ELR (cell line): ENCODE results near the gene UPK1A.
"Not testable (repeated sequence)": the region's sequence is repeated elsewhere in the genome, so short reads cannot be mapped to it uniquely, and the experiment has no call there.

Source experiments
- DNase-seq: peaks from one replicate; pipeline ENCODE4 v3.0.0-alpha.2; 2015; ENCODE audit warnings: low read depth

Gene UPK1A

GRCh38 chr19:35718345-35719041 lies 52.2 kb downstream of the UPK1A start:
- peak; percentile 47 for DNase-seq

- no peak for DNase-seq
These were observed 53.3 kb downstream of the UPK1A start for GRCh38 chr19:35719402-35720162.

GRCh38 chr19:35720163-35720524 lies 53.8 kb downstream of the UPK1A start:
- no peak for DNase-seq

- no peak for DNase-seq
These were observed 54.3 kb downstream of the UPK1A start for GRCh38 chr19:35720648-35721047.

- DNase-seq, result no peak
These were observed 55.1 kb downstream of the UPK1A start for GRCh38 chr19:35721374-35721773.

GRCh38 chr19:35722461-35722860 lies 56.1 kb downstream of the UPK1A start:
- DNase-seq, result no peak

GRCh38 chr19:35722897-35723296 lies 56.6 kb downstream of the UPK1A start:
- DNase-seq, result no peak

- no peak for DNase-seq
These were observed 57.4 kb downstream of the UPK1A start for GRCh38 chr19:35723671-35724070.

- not testable (repeated sequence) for DNase-seq
These were observed 57.8 kb downstream of the UPK1A start for GRCh38 chr19:35724132-35724531.

GRCh38 chr19:35724560-35724959 lies 58.2 kb downstream of the UPK1A start:
- DNase-seq, result no peak

GRCh38 chr19:35725216-35725861 lies 59.0 kb downstream of the UPK1A start:
- DNase-seq, result no peak

GRCh38 chr19:35727053-35727955 lies 61.0 kb downstream of the UPK1A start:
- DNase-seq, result no peak
